Small intestine (tissue), 7 donors: Measurements from ENCODE around the gene GTF2F2. TPM values are rescaled to one million over a fixed set of nuclear protein-coding genes. Genes with fewer than 3 reads are reported as not detected.

Experiments used
- DNase-seq, 2 donors: peaks; one replicate each; pipeline versions ENCODE4 v3.0.0 to v3.0.0-alpha.2; 2013
- FAIRE-seq: peaks from 2 replicates; lab custom pipeline; 2012; peaks lifted over from hg19 to GRCh38; lab: Jason Lieb, UNC
- H3K27ac ChIP-seq, 3 donors: one replicate each; pipeline ENCODE4 v1.5.1; 2013; ENCODE audit warnings: low read length in 2 of 3, mild to moderate bottlenecking in 2 of 3, control low read depth in 1 of 3, inconsistent platforms in 1 of 3, low read depth in 1 of 3, moderate library complexity in 1 of 3
- H3K27me3 ChIP-seq, 3 donors: one replicate each; pipeline ENCODE4 v1.6.1; 2013; ENCODE audit warnings: low read length in 3 of 3, inconsistent platforms in 1 of 3; ENCODE audit not compliant: control insufficient read depth in 3 of 3, insufficient read depth in 3 of 3
- H3K36me3 ChIP-seq, 3 donors: one replicate each; pipeline ENCODE4 v1.6.1; 2013; ENCODE audit warnings: low read length in 3 of 3, inconsistent platforms in 1 of 3, low read depth in 1 of 3, mild to moderate bottlenecking in 1 of 3, moderate library complexity in 1 of 3; ENCODE audit not compliant: control insufficient read depth in 3 of 3, insufficient read depth in 2 of 3
- H3K4me1 ChIP-seq, 3 donors: one replicate each; pipeline ENCODE4 v1.6.1; 2013; ENCODE audit warnings: low read length in 2 of 3, inconsistent platforms in 1 of 3, low read depth in 1 of 3, mild to moderate bottlenecking in 1 of 3, moderate library complexity in 1 of 3; ENCODE audit not compliant: control insufficient read depth in 3 of 3, insufficient read depth in 2 of 3
- H3K4me3 ChIP-seq, 3 donors: one replicate each; pipeline ENCODE4 v1.5.1; 2013; ENCODE audit warnings: low read length in 3 of 3, control low read depth in 1 of 3, inconsistent platforms in 1 of 3, low read depth in 1 of 3, mild to moderate bottlenecking in 1 of 3, moderate library complexity in 1 of 3
- H3K9me3 ChIP-seq, 2 donors: one replicate each; pipeline ENCODE4 v1.6.1; 2013; ENCODE audit warnings: low read depth in 1 of 2, low read length in 1 of 2; ENCODE audit not compliant: control insufficient read depth in 2 of 2, insufficient read depth in 1 of 2
- WGBS, 3 donors: extraction: QIAGEN DNeasy Blood & Tissue Kit; methylation state at CpG; one replicate each; pipeline ENCODE4 v1.1.7; 2013; 5-methylcytosine and 5-hydroxymethylcytosine counted together
- polyA plus RNA-seq, 4 donors: library from polyadenylated mRNA; stranded (reverse) in 3 of 4; unstranded in 1 of 4; fragments of 200-250 nt in 3 of 4; fragments of 120-200 nt in 1 of 4; gene quantifications; one replicate each; pipeline versions ENCODE4 v1.2.1 to v1.2.3, GENCODE V29; 2013
- donor health status: healthy with polysubstance abuse.
- donor health status: control.
- donor health status: control.
- donor health status: Bipolar disorder and iron deficiency.
- donor health status: healthy.

Gene GTF2F2
- polyA plus RNA-seq, 4 donors: 11.6 to 18.9 (median 15.8) TPM

DNA sequence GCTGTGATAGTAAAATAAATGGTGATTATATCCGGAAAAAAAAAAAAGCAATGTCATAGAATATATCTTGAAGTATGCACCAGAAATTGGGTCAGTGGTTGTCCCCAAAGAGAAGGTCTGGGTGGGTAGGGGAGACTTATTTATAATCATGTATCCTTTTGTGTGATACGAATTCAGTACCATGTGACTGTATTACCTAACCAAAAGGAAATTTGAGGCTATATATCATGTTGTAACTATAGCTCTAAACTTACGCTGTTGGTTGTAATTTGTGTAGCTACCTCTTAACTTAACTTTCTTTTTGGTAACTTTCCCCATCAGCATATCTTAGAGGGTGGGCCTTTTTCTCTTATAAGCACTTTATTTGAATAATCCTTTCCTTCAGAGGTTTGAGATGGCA, 105.7 kb downstream of the GTF2F2 start:
- peaks cover 0 to 7% (median 0%) of the 10 kb centered on the region in 3 donors for H3K36me3 ChIP-seq
- 78 to 90% (median 88%) methylated on average over 3 of the region's 3 CpGs for WGBS, 3 donors
- DNase-seq: no peak
- no peaks in the 10 kb centered on the region for H3K9me3 ChIP-seq
- H3K27me3 ChIP-seq: no peaks in the 10 kb centered on the region
- H3K4me1 ChIP-seq: no peaks in the 10 kb centered on the region
- H3K4me3 ChIP-seq: no peak overlapping the region
- H3K27ac ChIP-seq: no peak overlapping the region
- FAIRE-seq: no peak

DNA sequence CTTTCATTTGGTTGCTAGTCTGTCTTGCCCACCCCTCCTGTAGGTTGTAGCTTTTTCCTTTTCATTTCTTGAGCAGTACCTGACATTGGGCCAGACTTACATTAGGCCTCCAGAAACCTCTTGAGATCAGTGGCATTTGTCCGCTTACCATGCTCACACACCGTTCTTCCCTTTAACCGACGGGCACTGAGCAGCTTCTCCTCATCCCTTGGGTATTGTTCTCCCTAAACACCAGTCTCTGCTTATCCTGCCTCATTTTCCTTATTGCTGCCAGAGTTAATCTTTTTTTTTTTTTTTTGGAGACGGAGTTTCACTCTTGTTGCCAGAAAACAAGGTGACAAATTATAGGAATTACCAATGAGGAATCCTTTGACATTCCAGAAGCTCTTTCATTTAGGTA, 107.7 kb downstream of the GTF2F2 start:
- Histone ChIP-seq H3K9me3 (no peaks in the 10 kb centered on the region), H3K4me1 (no peaks in the 10 kb centered on the region), H3K36me3 (peaks cover 0 to 7% (median 0%) of the 10 kb centered on the region in 3 donors), H3K4me3 (no peak overlapping the region), H3K27ac (no peak overlapping the region), H3K27me3 (no peaks in the 10 kb centered on the region)
- FAIRE-seq (no peak), DNase-seq (no peak)
- whole genome bisulfite sequencing, 3 donors: 94 to 99% (median 98%) methylated on average over 5 of the region's 5 CpGs

GRCh38 chr13:45229172-45229571, 108.9 kb downstream of the GTF2F2 start:
- Histone ChIP-seq H3K4me3 (no peak overlapping the region), H3K9me3 (no peaks in the 10 kb centered on the region), H3K27ac (no peak overlapping the region), H3K27me3 (no peaks in the 10 kb centered on the region), H3K4me1 (no peaks in the 10 kb centered on the region), H3K36me3 (peaks cover 0 to 7% (median 0%) of the 10 kb centered on the region in 3 donors)
- WGBS, 3 donors: 97 to 100% (median 97%) methylated on average over 4 of the region's 4 CpGs
- no peak for FAIRE-seq
- no peak for DNase-seq

- Histone ChIP-seq H3K27ac (no peak overlapping the region), H3K9me3 (no peaks in the 10 kb centered on the region), H3K4me3 (no peak overlapping the region), H3K27me3 (no peaks in the 10 kb centered on the region), H3K36me3 (peaks cover 0 to 7% (median 0%) of the 10 kb centered on the region in 3 donors), H3K4me1 (no peaks in the 10 kb centered on the region)
- FAIRE-seq (no peak), DNase-seq (no peak)
- 81 to 87% (median 86%) methylated on average over 4 of the region's 4 CpGs for WGBS, 3 donors
Observed at GRCh38 chr13:45231305-45231704, 111.0 kb downstream of the GTF2F2 start.

DNA sequence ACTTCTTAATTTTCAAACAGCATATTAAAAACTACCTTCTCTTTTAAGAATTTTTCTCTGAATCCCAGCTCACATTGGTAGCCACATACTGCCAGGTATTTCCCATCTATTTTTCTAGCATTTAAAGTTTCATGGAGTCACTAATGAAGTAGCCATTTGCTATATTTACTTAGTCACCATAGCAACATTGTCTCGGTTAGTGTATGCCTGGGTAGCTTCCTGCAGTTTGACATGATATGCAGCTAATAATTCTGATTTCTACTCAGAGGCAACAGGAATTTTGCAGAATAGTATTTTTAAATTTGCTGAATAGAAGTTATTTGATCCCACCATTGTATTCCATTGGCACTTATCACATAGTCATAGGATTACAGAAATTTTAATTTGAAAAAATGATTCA, 111.4 kb downstream of the GTF2F2 start:
- H3K27ac ChIP-seq: no peak overlapping the region
- peak in 1 of 2 donors; percentile 30 for DNase-seq
- 10 to 28% (median 21%) methylated on average over 1 of the region's 1 CpG for WGBS, 3 donors
- H3K4me3 ChIP-seq: no peak overlapping the region
- FAIRE-seq: no peak
- H3K9me3 ChIP-seq: no peaks in the 10 kb centered on the region
- H3K27me3 ChIP-seq: no peaks in the 10 kb centered on the region
- peaks cover 0 to 3% (median 0%) of the 10 kb centered on the region in 3 donors for H3K4me1 ChIP-seq
- H3K36me3 ChIP-seq: peaks cover 0 to 7% (median 0%) of the 10 kb centered on the region in 3 donors

DNA sequence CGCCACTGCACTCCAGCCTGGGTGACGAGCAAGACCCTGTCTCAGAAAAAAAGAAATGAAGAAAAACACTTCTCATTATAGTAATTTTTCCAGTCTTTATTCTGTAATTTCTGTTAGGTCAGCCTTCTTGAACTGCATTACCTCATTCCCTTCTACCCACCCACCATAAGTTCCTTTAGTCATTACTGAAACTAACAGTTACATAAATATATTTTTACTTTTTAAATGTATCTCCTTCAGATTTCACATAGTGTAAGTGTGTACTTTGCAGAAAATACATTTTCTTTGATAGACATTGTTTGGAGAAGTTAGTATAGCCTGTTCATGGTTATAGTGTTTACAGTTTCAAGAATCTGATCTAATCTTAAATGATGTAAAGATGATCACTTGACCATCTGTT, 112.3 kb downstream of the GTF2F2 start:
- DNase-seq (no peak), FAIRE-seq (no peak)
- Histone ChIP-seq H3K4me3 (no peak overlapping the region), H3K9me3 (no peaks in the 10 kb centered on the region), H3K27me3 (no peaks in the 10 kb centered on the region), H3K27ac (no peak overlapping the region), H3K36me3 (peaks cover 0 to 7% (median 0%) of the 10 kb centered on the region in 3 donors), H3K4me1 (peaks cover 0 to 3% (median 0%) of the 10 kb centered on the region in 3 donors)
- 93 to 100% (median 97%) methylated on average over 2 of the region's 2 CpGs for WGBS, 3 donors

GRCh38 chr13:45238945-45239795, 118.9 kb downstream of the GTF2F2 start:
- Histone ChIP-seq H3K9me3 (no peaks in the 10 kb centered on the region), H3K4me1 (peaks cover 0 to 3% (median 0%) of the 10 kb centered on the region in 3 donors), H3K27ac (no peak overlapping the region), H3K27me3 (no peaks in the 10 kb centered on the region), H3K4me3 (no peak overlapping the region), H3K36me3 (peaks cover 0 to 2% (median 0%) of the 10 kb centered on the region in 3 donors)
- DNase-seq: no peak
- no peak for FAIRE-seq
- WGBS, 3 donors: 94 to 97% (median 95%) methylated on average over 4 of the region's 4 CpGs

DNA sequence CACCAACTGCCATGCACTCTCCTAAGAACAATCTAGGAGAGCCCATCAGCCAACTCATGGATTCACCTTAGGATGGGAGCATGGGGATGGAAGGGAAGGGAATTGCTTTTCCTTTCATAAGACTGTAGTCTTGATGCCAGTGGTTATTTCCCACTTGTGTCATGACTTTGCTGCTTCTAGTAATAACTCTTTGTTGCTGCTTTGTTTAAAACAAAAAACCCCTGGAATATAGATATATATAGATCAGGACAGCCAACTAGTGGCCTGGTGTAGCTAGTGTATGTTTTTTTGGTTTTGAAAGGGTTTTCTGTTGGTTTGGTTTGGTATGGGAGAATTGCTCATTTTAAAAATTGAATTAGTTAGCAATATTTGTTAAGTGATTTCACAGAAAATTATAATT, 119.8 kb downstream of the GTF2F2 start:
- no peak for FAIRE-seq
- Histone ChIP-seq H3K27me3 (no peaks in the 10 kb centered on the region), H3K4me3 (no peak overlapping the region)

More for the DNA sequence above, 119.8 kb downstream of the GTF2F2 start:
- Histone ChIP-seq H3K9me3 (no peaks in the 10 kb centered on the region), H3K36me3 (peaks cover 0 to 2% (median 0%) of the 10 kb centered on the region in 3 donors), H3K27ac (no peak overlapping the region), H3K4me1 (peaks cover 0 to 3% (median 0%) of the 10 kb centered on the region in 3 donors)
- no peak for DNase-seq
